Activated CD8-positive, alpha-beta memory T cell treated with anti-CD3 and anti-CD28 coated beads, Interleukin-2, amount 50 U/mL, for 24 hours (primary cell): Measurements from ENCODE around the gene GLP2R.
"Not testable (repeated sequence)": the region's sequence is repeated elsewhere in the genome, so short reads cannot be mapped to it uniquely, and the experiment has no call there.

Experiments
- DNase-seq: peaks from one replicate; pipeline ENCODE4 v3.0.0-alpha.2; 2020; ENCODE audit errors: extremely low read depth

GLP2R gene

DNA sequence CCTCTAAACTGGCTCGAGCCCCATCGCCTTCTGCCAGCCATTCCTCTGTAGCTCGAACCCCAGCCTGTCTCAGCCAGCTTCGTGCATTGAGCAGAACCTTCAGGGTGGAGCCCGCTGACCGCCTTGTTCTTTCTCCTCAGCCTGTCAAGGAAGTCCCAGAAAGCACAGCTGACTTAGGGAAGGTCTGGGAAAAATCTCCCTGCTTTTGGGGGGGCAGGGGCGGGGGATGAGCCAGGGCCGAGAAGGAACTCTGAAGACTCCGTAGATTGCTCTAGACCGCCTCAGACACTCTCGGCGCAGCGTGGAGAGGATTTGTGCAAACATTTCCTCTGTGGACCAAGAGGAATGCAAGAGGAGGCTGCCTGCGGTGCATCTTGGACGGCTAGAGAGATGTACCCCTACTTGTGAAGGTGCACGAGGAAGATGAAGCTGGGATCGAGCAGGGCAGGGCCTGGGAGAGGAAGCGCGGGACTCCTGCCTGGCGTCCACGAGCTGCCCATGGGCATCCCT, at the start of gene GLP2R:
Gene GLP2R, plus strand, starts transcription at position 284 of the 510 bp plus-strand sequence. Its CDS starts 140 bp downstream, at position 424.
- DNase-seq = no peak

GRCh38 chr17:9776911-9777310, 48.8 kb upstream of the GLP2R start:
- no peak for DNase-seq

GRCh38 chr17:9780552-9780951, 45.2 kb upstream of the GLP2R start:
- DNase-seq = no peak

DNA sequence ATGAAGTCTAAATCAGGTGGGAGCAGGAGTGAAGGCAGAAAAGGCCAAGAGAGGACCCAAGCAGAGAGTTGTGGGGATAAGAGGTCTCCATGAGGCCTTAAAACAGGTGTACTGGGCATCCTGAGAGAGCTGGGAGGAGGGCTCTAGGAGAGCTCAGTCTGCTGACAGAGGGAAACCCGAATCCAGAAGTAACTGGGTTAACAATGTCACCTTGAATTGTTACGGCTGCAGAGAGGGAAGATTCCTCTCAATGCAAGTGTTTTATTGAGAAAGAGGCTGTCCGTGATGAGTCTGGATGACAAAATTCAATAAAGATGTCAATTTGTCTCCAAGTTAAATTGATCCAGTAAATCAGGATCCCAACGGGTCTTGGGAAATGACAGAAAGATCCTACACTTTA, 42.7 kb upstream of the GLP2R start:
- DNase-seq = no peak

DNA sequence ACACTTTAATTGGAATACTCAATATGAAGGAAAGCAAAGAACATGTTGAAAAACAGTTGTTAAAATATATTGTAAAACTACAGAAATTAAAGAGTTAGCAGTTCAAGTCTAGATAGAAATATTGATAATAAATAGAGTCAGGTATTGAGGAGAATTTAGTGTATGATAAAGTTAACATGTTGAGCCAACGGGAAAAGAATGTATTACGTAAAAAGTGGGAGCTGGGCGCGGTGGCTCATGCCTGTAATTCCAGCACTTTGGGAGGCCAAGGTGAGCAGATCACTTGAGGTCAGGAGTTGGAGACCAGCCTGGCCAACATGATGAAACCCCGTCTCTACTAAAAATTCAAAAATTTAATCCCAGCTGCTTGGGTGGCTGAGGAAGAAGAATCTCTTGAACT, 42.3 kb upstream of the GLP2R start:
- not testable (repeated sequence) for DNase-seq

GRCh38 chr17:9784544-9784943, 41.2 kb upstream of the GLP2R start:
- no peak for DNase-seq

DNA sequence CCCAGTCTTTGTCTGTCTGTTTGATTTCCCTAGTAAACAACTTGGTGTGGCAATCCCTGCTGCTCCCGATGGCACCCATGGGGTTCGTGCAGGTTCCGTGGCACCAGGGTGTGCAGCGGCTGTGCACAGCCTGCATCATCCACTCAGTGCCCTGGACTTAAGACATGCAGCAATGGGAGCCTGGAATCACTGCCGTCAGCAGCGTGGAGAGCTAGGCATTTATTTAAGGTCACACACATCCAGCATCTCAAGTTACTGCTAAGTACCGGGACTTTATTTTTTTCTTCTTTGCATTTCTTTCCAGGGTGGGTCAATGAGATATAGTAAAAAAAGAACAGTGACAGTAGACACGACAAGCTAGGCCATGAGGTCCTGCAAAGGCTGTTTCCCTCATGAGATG, 37.1 kb upstream of the GLP2R start:
- no peak for DNase-seq

DNA sequence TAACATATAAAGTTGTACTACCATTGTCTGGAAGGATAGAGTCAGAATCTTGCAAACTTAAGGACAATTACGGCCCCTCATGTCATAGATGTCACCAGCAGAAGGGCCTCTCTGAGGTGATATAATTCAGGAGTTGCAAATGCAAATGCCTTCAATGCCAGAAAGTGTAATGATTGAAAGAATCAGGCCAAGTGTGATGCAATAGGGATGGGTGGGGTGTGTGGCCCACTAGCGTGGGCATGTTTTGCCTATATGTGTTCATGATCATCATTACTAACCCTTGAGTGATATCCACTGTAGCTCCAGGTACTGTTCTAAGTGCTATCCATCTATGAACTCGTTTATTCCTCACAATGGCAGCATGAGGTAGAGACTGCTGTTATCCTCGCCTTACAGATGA, 35.4 kb upstream of the GLP2R start:
- no peak for DNase-seq

DNA sequence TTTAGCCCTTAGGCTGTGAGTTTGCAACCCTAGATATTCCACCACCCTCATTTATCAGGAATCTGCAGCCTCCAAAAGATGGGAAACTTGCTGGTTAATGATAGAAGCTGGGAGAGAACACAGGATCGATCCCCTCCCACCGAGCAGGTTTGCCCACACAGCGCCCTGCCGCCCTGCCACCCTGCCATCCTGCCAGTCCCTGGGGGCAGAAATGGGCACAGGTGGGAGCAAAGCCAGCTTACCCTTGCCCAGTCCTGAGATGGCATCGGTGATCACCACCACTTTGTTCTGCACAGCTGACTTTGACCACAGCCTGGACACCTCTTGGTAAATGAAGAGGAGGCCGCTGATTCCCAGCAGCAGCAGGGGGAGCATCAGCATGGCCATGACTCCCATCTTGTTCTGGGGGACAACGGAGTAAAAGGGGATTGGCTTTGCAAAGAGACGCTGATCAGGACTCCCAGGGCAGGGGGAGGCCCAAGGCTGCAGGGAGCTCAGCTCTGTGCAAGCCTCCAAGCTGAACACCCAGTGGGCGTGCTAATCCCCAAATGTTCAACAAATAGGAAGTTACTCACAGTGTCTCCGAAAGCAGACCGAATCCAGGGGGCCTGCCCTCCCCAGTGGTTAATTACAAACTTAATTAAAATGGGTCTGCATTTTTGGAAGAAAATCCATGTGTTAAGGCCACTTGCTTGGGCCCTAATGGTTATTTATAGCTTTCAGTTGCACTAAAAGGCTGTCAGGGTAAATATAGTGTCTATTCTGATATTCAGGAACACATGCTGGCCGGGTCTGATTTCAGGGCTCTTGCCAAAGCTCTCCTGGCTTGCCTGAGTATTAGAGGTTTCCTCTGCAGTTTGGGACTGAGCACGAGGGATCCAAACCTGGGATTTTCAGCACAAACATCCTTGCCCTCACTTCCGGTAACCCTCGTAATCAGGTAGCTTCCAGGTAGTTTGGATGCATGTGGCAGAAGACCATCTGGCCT, 34.5 kb upstream of the GLP2R start, which contains the start of gene DHRS7C:
Gene DHRS7C, minus strand, starts transcription at position 704 of the 988 bp plus-strand sequence. Its CDS starts 308 bp downstream, at position 396.
- DNase-seq = no peak

- DNase-seq = no peak
Observed at GRCh38 chr17:9792181-9792840, 33.4 kb upstream of the GLP2R start.

DNA sequence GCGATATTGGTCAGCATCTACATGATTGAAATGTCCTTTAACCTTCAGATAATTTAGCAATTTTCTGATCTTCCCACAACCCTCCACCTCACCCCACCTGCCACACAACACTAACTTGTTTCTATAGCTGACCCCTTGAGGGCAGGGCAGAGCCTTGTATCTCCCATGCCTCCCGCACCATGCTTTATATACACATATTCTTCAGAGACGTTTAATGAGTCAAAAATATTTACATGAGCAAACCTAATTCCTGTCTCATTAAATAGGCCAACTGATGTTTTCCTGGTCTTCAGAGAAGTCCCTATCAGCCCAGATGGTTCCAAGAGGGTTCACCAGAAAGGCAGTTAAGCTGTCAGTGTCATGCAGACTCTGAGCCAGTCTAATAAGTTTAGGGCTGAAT, 27.7 kb upstream of the GLP2R start:
- no peak for DNase-seq

- no peak for DNase-seq
Observed at GRCh38 chr17:9798724-9799123, 27.0 kb upstream of the GLP2R start.

DNA sequence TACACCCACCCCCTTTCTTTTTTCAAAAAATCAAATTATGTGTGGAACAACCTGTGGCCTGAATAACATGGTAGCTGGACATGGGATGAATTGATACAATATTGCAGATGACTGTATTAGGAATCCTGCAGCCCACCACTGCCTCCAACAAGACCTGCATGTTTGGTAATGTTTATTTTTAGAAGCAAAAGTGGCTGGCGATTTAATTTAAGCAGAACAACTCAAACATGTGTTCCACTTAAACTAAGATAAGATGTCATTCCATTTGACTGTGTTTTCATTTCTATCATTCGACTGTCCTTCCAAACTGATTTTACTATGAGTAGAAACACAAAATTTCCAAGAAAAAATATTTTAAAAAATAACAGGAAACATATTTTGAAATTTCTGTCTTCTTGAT, 24.2 kb upstream of the GLP2R start:
- no peak for DNase-seq

GRCh38 chr17:9802294-9802693, 23.4 kb upstream of the GLP2R start:
- DNase-seq = no peak

DNA sequence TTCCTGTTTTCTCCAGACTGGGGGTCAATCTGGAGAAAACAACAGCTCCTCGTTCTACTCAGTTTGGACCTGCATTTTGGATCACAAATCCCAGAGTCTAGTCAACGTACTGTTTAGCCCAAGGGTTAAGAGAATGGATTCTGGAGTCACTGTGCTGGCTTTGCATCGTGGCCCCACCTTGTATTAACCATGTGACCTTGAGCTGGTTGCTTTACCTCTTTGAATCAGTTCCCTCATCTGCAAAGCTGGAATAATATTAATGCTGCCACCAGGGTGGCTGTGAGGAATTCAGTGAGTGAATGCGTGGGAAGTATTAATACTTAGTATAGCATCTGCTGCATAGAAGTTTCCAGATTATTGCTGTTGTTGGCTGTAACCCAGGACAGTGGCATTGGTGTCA, 23.0 kb upstream of the GLP2R start:
- no peak for DNase-seq

DNA sequence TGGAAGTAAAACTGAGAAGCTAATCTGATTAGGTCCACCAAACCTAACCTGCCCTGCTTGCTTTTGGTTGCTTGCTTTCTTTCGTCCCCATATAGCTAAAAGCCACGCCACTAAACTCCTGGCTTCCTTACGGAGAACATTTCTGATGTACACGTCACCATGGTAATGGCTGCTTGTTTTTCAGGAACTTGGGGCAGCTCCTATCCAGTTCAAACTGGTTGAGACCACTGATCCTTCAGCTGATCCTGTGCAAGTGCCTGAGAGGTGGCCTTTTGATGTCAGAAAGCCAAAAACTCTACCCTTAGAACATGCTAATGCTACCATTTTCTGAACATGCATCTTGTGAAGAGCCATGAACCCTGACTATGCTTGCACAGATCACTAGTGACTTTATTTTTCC, 20.0 kb upstream of the GLP2R start:
- DNase-seq = no peak

GRCh38 chr17:9806699-9807098, 19.0 kb upstream of the GLP2R start:
- DNase-seq = no peak

GRCh38 chr17:9809409-9809808, 16.3 kb upstream of the GLP2R start:
- no peak for DNase-seq

- no peak for DNase-seq
Observed at GRCh38 chr17:9810100-9810949, 15.4 kb upstream of the GLP2R start.

DNA sequence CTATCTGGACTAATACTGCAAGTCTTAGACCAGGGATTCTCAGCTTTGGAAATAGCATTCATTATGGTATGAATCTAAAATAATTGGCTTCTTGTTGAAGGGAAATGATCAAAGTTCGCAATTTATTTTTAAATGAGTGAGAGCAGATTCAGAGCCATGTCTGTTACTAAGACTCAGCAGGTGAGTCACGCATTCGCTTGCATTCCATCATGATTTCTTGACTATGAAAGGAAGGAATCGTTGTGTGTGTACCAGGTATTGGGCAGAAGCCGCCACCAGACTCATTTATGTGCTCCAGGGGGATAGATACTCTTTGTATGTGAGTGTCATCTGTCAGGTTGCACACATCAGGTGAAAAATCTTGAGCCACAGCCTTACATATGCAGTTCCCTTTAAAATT, 14.6 kb upstream of the GLP2R start:
- DNase-seq = no peak

DNA sequence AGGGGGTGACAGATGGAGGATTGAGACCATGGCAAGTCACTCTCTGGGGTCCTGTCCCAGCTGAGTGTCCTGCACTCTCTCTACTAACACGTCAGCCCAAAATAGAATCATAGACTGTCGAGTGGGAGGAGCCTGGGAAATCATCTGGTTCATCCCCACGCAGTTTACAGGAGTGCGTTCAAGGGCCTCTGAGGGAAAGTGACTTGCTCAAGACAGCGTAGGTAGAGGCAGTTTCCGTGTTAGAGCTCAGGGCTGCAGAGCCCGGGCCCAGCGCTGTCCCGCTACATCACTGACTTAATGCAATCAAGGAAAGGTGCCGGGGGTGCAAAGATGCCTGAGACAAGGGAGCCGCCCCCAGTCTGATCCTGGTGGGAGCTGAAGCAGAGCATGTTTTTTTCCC, 14.2 kb upstream of the GLP2R start:
- DNase-seq = no peak

- no peak for DNase-seq
Observed at GRCh38 chr17:9813166-9813565, 12.6 kb upstream of the GLP2R start.
